GM12878 (cell line): ENCODE measurements around the gene OR2F2.

Source experiments
- CTCF ChIP-seq, 3 experiments: IDR thresholded peaks in 2 of 3; conservative IDR thresholded peaks in 1 of 3; 2 replicates each; pipeline ENCODE4 v1.5.1; 2011; ENCODE audit warnings: low read depth in 3 of 3, low read length in 3 of 3, mild to moderate bottlenecking in 3 of 3, control low read depth in 2 of 3, moderate library complexity in 2 of 3, inconsistent platforms in 1 of 3, mixed read lengths in 1 of 3; ENCODE audit not compliant: control insufficient read depth in 2 of 3, insufficient read depth in 1 of 3; ENCODE audit errors: extremely low read depth in 1 of 3
- EGR1 ChIP-seq, 2 experiments: IDR thresholded peaks; 1 replicate in 1 of 2; 2 replicates in 1 of 2; pipeline ENCODE4 v1.6.1; 2011 to 2012; ENCODE audit warnings: low read depth in 2 of 2, low read length in 2 of 2, borderline replicate concordance in 1 of 2, mild to moderate bottlenecking in 1 of 2, moderate library complexity in 1 of 2
- EZH2 ChIP-seq: IDR thresholded peaks from 2 replicates; pipeline ENCODE4 v1.6.1; 2012; ENCODE audit warnings: low read depth, mild to moderate bottlenecking, control low read depth, inconsistent platforms, low read length, borderline replicate concordance; ENCODE audit not compliant: control insufficient read depth
- LARP7 ChIP-seq: fragments of 450-650 bp; IDR thresholded peaks from 2 replicates; pipeline ENCODE4 v1.6.1; 2017; ENCODE audit warnings: mild to moderate bottlenecking
- NFIC ChIP-seq: IDR thresholded peaks from 2 replicates; pipeline ENCODE4 v1.6.1; 2012; ENCODE audit warnings: low read depth, mild to moderate bottlenecking, inconsistent platforms, low read length, moderate library complexity
- NFYB ChIP-seq: IDR thresholded peaks from 2 replicates; pipeline ENCODE4 v1.6.1; 2011; ENCODE audit warnings: low read depth, mild to moderate bottlenecking, low read length, improper control_type of control experiment, moderate library complexity; ENCODE audit not compliant: insufficient read depth
- POLR2A ChIP-seq: IDR thresholded peaks from 2 replicates; pipeline ENCODE4 v1.6.1; 2011; ENCODE audit warnings: low read depth, mild to moderate bottlenecking, low read length
- POLR2AphosphoS2 ChIP-seq: IDR thresholded peaks from 2 replicates; pipeline ENCODE4 v1.6.1; 2011; ENCODE audit warnings: low read depth, mild to moderate bottlenecking, low read length, improper control_type of control experiment, moderate library complexity
- POLR2AphosphoS5 ChIP-seq: IDR thresholded peaks from 2 replicates; pipeline ENCODE4 v1.6.1; 2011; ENCODE audit warnings: mild to moderate bottlenecking, low read length, inconsistent platforms
- SIX5 ChIP-seq: IDR thresholded peaks from 2 replicates; pipeline ENCODE4 v1.6.1; 2011; ENCODE audit warnings: mild to moderate bottlenecking, low read depth, low read length, moderate library complexity; ENCODE audit not compliant: severe bottlenecking
- SUZ12 ChIP-seq: fragments of 200-600 bp; sonication (generic); IDR thresholded peaks from one replicate; pipeline ENCODE4 v1.6.1; 2018; ENCODE audit warnings: antibody characterized with exemption, mild to moderate bottlenecking; ENCODE audit not compliant: unreplicated experiment
- TF ChIP-seq, protein P1 (sequence below): IDR thresholded peaks from 2 replicates; pipeline ENCODE4 v1.6.1; 2011; ENCODE audit warnings: borderline replicate concordance, low read depth, mild to moderate bottlenecking, moderate library complexity, mixed read lengths, low read length; ENCODE audit not compliant: insufficient read depth; ENCODE audit errors: extremely low read length
- TF ChIP-seq, protein P2 (sequence below): fragments of 150-350 bp; IDR thresholded peaks from 2 replicates; pipeline ENCODE4 v1.6.1; 2016; ENCODE audit warnings: low read depth, low read length

- TF ChIP-seq POLR2A = no peak
- TF ChIP-seq EGR1 (IDR thresholded peaks at IDR 0.05; ENCODE audit: borderline replicate concordance in 1 of 2, low read depth in 2 of 2, low read length in 2 of 2) = no peak
- no peak for TF ChIP-seq POLR2AphosphoS5
- no peak for TF ChIP-seq CTCF (IDR thresholded peaks at IDR 0.05 in 2 of 3, conservative IDR thresholded peaks at IDR 0.05 in 1 of 3; ENCODE audit: control insufficient read depth in 2 of 3, extremely low read depth in 1 of 3, insufficient read depth in 1 of 3, low read depth in 3 of 3, low read length in 3 of 3)
- no peak for TF ChIP-seq NFYB
- no peak for TF ChIP-seq EZH2
- TF ChIP-seq, protein P1, sequence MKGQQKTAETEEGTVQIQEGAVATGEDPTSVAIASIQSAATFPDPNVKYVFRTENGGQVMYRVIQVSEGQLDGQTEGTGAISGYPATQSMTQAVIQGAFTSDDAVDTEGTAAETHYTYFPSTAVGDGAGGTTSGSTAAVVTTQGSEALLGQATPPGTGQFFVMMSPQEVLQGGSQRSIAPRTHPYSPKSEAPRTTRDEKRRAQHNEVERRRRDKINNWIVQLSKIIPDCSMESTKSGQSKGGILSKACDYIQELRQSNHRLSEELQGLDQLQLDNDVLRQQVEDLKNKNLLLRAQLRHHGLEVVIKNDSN = no peak
- TF ChIP-seq NFIC = no peak
- no peak for TF ChIP-seq SIX5
- no peak for TF ChIP-seq POLR2AphosphoS2
- no peak for TF ChIP-seq LARP7
- TF ChIP-seq, protein P2, sequence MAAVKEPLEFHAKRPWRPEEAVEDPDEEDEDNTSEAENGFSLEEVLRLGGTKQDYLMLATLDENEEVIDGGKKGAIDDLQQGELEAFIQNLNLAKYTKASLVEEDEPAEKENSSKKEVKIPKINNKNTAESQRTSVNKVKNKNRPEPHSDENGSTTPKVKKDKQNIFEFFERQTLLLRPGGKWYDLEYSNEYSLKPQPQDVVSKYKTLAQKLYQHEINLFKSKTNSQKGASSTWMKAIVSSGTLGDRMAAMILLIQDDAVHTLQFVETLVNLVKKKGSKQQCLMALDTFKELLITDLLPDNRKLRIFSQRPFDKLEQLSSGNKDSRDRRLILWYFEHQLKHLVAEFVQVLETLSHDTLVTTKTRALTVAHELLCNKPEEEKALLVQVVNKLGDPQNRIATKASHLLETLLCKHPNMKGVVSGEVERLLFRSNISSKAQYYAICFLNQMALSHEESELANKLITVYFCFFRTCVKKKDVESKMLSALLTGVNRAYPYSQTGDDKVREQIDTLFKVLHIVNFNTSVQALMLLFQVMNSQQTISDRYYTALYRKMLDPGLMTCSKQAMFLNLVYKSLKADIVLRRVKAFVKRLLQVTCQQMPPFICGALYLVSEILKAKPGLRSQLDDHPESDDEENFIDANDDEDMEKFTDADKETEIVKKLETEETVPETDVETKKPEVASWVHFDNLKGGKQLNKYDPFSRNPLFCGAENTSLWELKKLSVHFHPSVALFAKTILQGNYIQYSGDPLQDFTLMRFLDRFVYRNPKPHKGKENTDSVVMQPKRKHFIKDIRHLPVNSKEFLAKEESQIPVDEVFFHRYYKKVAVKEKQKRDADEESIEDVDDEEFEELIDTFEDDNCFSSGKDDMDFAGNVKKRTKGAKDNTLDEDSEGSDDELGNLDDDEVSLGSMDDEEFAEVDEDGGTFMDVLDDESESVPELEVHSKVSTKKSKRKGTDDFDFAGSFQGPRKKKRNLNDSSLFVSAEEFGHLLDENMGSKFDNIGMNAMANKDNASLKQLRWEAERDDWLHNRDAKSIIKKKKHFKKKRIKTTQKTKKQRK = no peak
- no peak for TF ChIP-seq SUZ12
Measured at GRCh38 chr7:143954544-143954943, 19.5 kb downstream of the OR2F2 start, which contains the start of gene OR2F1.
